HL-60 (cell line): ENCODE results near the gene PIGV.

ENCODE experiments used
- GABPA ChIP-seq: IDR thresholded peaks from 2 replicates; pipeline ENCODE4 v1.6.1; 2012; ENCODE audit warnings: low read depth
- POLR2AphosphoS5 ChIP-seq: IDR thresholded peaks from 2 replicates; pipeline ENCODE4 v1.6.1; 2012; ENCODE audit warnings: low read depth
- SPI1 ChIP-seq: IDR thresholded peaks from 2 replicates; pipeline ENCODE4 v1.6.1; 2012; ENCODE audit warnings: low read depth, mild to moderate bottlenecking, borderline replicate concordance
- TF ChIP-seq, protein P1 (sequence below): IDR thresholded peaks from one replicate; pipeline ENCODE4 v1.5.1; 2011; ENCODE audit warnings: low read length, control low read depth, inconsistent platforms; ENCODE audit not compliant: insufficient read depth
- TF ChIP-seq, protein P2 (sequence below): IDR thresholded peaks from 2 replicates; pipeline ENCODE4 v1.6.1; 2012; ENCODE audit warnings: low read depth; ENCODE audit not compliant: insufficient replicate concordance

DNA sequence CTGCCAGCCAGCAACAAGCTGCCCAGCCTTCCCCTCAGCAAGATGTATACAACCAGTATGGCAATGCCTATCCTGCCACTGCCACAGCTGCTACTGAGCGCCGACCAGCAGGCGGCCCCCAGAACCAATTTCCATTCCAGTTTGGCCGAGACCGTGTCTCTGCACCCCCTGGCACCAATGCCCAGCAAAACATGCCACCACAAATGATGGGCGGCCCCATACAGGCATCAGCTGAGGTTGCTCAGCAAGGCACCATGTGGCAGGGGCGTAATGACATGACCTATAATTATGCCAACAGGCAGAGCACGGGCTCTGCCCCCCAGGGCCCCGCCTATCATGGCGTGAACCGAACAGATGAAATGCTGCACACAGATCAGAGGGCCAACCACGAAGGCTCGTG, 13.3 kb upstream of the PIGV start:
- TF ChIP-seq, protein P1, sequence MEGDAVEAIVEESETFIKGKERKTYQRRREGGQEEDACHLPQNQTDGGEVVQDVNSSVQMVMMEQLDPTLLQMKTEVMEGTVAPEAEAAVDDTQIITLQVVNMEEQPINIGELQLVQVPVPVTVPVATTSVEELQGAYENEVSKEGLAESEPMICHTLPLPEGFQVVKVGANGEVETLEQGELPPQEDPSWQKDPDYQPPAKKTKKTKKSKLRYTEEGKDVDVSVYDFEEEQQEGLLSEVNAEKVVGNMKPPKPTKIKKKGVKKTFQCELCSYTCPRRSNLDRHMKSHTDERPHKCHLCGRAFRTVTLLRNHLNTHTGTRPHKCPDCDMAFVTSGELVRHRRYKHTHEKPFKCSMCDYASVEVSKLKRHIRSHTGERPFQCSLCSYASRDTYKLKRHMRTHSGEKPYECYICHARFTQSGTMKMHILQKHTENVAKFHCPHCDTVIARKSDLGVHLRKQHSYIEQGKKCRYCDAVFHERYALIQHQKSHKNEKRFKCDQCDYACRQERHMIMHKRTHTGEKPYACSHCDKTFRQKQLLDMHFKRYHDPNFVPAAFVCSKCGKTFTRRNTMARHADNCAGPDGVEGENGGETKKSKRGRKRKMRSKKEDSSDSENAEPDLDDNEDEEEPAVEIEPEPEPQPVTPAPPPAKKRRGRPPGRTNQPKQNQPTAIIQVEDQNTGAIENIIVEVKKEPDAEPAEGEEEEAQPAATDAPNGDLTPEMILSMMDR: no peak
- TF ChIP-seq SPI1 (no peak), POLR2AphosphoS5 (no peak), GABPA (no peak)
- TF ChIP-seq, protein P2, sequence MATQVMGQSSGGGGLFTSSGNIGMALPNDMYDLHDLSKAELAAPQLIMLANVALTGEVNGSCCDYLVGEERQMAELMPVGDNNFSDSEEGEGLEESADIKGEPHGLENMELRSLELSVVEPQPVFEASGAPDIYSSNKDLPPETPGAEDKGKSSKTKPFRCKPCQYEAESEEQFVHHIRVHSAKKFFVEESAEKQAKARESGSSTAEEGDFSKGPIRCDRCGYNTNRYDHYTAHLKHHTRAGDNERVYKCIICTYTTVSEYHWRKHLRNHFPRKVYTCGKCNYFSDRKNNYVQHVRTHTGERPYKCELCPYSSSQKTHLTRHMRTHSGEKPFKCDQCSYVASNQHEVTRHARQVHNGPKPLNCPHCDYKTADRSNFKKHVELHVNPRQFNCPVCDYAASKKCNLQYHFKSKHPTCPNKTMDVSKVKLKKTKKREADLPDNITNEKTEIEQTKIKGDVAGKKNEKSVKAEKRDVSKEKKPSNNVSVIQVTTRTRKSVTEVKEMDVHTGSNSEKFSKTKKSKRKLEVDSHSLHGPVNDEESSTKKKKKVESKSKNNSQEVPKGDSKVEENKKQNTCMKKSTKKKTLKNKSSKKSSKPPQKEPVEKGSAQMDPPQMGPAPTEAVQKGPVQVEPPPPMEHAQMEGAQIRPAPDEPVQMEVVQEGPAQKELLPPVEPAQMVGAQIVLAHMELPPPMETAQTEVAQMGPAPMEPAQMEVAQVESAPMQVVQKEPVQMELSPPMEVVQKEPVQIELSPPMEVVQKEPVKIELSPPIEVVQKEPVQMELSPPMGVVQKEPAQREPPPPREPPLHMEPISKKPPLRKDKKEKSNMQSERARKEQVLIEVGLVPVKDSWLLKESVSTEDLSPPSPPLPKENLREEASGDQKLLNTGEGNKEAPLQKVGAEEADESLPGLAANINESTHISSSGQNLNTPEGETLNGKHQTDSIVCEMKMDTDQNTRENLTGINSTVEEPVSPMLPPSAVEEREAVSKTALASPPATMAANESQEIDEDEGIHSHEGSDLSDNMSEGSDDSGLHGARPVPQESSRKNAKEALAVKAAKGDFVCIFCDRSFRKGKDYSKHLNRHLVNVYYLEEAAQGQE: no peak
